A549 (cell line): Measurements from ENCODE around the gene SEMA7A.

Experiments
- KDM5A ChIP-seq: fragments of 200-600 bp; sonication (generic); IDR thresholded peaks from 2 replicates; pipeline ENCODE4 v1.6.1; 2016; ENCODE audit warnings: antibody characterized with exemption, mild to moderate bottlenecking
- MYC ChIP-seq: IDR thresholded peaks from 2 replicates; pipeline ENCODE4 v1.6.1; 2012; ENCODE audit warnings: mild to moderate bottlenecking, inconsistent platforms, low read length, improper control_type of control experiment, borderline replicate concordance
- POLR2A ChIP-seq: IDR thresholded peaks from 2 replicates; pipeline ENCODE4 v1.6.1; 2012; ENCODE audit warnings: mild to moderate bottlenecking, low read length
- RAD21 ChIP-seq, 2 experiments: fragments of >200 bp in 1 of 2; sonication (Bioruptor Twin) in 1 of 2; formaldehyde crosslinking in 1 of 2; IDR thresholded peaks in 1 of 2; conservative IDR thresholded peaks in 1 of 2; 2 replicates in 1 of 2; 3 replicates in 1 of 2; pipeline ENCODE4 v1.6.1; 2012 to 2018; ENCODE audit warnings: inconsistent platforms in 1 of 2
- SMC3 ChIP-seq: fragments of >200 bp; sonication (Bioruptor Twin); formaldehyde crosslinking; IDR thresholded peaks from 3 replicates; pipeline ENCODE4 v1.6.1; 2018; ENCODE audit warnings: inconsistent platforms
- TF ChIP-seq, protein P1 (sequence below): fragments of >200 bp; sonication (Bioruptor Twin); formaldehyde crosslinking; IDR thresholded peaks from 3 replicates; pipeline ENCODE4 v1.5.1; 2016
- TF ChIP-seq, protein P2 (sequence below): fragments of 150-350 bp; IDR thresholded peaks from 2 replicates; pipeline ENCODE4 v1.6.1; 2014; ENCODE audit warnings: low read depth, mild to moderate bottlenecking, low read length
- TF ChIP-seq, protein P3 (sequence below): IDR thresholded peaks from 2 replicates; pipeline ENCODE4 v1.6.1; 2012
- TF ChIP-seq, protein P4 (sequence below): fragments of >200 bp; sonication (Bioruptor Twin); formaldehyde crosslinking; IDR thresholded peaks from 3 replicates; pipeline ENCODE4 v1.6.1; 2016
- TF ChIP-seq, protein P5 (sequence below): fragments of 450-650 bp; IDR thresholded peaks from 2 replicates; pipeline ENCODE4 v1.6.1; 2014; ENCODE audit warnings: antibody characterized with exemption
- TF ChIP-seq, protein P6 (sequence below): fragments of 200-600 bp; sonication (generic); IDR thresholded peaks from 2 replicates; pipeline ENCODE4 v1.6.1; 2016; ENCODE audit warnings: antibody characterized with exemption, mild to moderate bottlenecking, moderate library complexity

DNA sequence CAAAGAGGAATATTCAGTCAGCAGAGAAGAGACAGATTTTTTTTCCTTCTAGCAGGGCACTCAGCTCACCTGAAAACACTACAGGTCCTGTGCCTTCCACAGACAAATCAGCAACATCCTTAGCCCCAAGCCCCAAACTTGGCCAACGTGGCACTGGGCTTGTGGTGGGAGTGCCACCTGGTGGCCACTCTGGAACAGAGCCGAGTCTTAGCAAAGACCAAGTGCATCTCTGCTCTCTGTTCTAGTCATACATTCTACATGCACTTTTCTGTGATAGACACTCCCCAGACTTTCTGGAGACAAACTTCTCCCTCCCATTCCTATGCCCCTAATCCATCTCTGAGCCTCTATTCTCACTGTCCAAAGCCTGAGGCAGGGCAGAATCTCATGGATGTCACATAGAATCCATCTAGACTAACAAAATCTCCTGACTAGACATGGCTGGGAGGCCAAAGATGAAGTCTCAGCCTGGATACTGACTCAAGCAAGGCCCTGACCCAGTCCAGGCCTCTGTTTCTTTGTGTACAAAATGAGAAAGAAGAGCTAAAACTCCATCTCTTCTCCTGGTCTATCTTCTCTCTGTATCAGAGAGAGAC lies 5.1 kb upstream of the SEMA7A start:
- TF ChIP-seq, protein P1, sequence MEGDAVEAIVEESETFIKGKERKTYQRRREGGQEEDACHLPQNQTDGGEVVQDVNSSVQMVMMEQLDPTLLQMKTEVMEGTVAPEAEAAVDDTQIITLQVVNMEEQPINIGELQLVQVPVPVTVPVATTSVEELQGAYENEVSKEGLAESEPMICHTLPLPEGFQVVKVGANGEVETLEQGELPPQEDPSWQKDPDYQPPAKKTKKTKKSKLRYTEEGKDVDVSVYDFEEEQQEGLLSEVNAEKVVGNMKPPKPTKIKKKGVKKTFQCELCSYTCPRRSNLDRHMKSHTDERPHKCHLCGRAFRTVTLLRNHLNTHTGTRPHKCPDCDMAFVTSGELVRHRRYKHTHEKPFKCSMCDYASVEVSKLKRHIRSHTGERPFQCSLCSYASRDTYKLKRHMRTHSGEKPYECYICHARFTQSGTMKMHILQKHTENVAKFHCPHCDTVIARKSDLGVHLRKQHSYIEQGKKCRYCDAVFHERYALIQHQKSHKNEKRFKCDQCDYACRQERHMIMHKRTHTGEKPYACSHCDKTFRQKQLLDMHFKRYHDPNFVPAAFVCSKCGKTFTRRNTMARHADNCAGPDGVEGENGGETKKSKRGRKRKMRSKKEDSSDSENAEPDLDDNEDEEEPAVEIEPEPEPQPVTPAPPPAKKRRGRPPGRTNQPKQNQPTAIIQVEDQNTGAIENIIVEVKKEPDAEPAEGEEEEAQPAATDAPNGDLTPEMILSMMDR, result peak; percentile 90
- TF ChIP-seq, protein P2, sequence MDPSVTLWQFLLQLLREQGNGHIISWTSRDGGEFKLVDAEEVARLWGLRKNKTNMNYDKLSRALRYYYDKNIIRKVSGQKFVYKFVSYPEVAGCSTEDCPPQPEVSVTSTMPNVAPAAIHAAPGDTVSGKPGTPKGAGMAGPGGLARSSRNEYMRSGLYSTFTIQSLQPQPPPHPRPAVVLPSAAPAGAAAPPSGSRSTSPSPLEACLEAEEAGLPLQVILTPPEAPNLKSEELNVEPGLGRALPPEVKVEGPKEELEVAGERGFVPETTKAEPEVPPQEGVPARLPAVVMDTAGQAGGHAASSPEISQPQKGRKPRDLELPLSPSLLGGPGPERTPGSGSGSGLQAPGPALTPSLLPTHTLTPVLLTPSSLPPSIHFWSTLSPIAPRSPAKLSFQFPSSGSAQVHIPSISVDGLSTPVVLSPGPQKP, result no peak
- TF ChIP-seq, protein P3, sequence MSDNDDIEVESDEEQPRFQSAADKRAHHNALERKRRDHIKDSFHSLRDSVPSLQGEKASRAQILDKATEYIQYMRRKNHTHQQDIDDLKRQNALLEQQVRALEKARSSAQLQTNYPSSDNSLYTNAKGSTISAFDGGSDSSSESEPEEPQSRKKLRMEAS, result 0 out of 2 replicates have a peak, but pooled peaks have one; percentile 28
- TF ChIP-seq, protein P4, sequence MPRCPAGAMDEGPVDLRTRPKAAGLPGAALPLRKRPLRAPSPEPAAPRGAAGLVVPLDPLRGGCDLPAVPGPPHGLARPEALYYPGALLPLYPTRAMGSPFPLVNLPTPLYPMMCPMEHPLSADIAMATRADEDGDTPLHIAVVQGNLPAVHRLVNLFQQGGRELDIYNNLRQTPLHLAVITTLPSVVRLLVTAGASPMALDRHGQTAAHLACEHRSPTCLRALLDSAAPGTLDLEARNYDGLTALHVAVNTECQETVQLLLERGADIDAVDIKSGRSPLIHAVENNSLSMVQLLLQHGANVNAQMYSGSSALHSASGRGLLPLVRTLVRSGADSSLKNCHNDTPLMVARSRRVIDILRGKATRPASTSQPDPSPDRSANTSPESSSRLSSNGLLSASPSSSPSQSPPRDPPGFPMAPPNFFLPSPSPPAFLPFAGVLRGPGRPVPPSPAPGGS, result no peak
- no peak for TF ChIP-seq MYC
- no peak for TF ChIP-seq KDM5A
- no peak for TF ChIP-seq POLR2A
- TF ChIP-seq SMC3, result peak; percentile 96
- TF ChIP-seq, protein P5, sequence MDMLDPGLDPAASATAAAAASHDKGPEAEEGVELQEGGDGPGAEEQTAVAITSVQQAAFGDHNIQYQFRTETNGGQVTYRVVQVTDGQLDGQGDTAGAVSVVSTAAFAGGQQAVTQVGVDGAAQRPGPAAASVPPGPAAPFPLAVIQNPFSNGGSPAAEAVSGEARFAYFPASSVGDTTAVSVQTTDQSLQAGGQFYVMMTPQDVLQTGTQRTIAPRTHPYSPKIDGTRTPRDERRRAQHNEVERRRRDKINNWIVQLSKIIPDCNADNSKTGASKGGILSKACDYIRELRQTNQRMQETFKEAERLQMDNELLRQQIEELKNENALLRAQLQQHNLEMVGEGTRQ, result no peak
- TF ChIP-seq, protein P6, sequence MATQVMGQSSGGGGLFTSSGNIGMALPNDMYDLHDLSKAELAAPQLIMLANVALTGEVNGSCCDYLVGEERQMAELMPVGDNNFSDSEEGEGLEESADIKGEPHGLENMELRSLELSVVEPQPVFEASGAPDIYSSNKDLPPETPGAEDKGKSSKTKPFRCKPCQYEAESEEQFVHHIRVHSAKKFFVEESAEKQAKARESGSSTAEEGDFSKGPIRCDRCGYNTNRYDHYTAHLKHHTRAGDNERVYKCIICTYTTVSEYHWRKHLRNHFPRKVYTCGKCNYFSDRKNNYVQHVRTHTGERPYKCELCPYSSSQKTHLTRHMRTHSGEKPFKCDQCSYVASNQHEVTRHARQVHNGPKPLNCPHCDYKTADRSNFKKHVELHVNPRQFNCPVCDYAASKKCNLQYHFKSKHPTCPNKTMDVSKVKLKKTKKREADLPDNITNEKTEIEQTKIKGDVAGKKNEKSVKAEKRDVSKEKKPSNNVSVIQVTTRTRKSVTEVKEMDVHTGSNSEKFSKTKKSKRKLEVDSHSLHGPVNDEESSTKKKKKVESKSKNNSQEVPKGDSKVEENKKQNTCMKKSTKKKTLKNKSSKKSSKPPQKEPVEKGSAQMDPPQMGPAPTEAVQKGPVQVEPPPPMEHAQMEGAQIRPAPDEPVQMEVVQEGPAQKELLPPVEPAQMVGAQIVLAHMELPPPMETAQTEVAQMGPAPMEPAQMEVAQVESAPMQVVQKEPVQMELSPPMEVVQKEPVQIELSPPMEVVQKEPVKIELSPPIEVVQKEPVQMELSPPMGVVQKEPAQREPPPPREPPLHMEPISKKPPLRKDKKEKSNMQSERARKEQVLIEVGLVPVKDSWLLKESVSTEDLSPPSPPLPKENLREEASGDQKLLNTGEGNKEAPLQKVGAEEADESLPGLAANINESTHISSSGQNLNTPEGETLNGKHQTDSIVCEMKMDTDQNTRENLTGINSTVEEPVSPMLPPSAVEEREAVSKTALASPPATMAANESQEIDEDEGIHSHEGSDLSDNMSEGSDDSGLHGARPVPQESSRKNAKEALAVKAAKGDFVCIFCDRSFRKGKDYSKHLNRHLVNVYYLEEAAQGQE, result no peak
- peak; percentile 83 to 94 for TF ChIP-seq RAD21 (conservative IDR thresholded peaks at IDR 0.05 in 1 of 2, IDR thresholded peaks at IDR 0.05 in 1 of 2)
